ENCODE data around the gene MICAL3.

MICAL3 gene

DNA sequence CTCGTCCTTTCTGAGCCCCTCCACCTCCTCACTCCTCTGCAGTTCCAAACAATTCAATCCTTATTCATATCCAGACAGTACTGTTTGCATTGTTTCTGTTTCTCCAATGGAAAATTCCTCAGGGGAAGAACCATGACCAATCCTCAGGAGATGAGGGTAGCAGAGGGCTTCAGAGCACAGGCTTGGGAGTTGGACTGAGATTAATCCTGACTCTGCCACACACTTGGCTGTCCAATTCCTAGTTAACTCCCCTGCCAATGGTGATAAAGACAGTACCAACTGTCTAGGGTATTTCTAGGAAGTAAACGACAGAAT, 58.0 kb downstream of the MICAL3 start:
- no peak for DNase-seq

DNA sequence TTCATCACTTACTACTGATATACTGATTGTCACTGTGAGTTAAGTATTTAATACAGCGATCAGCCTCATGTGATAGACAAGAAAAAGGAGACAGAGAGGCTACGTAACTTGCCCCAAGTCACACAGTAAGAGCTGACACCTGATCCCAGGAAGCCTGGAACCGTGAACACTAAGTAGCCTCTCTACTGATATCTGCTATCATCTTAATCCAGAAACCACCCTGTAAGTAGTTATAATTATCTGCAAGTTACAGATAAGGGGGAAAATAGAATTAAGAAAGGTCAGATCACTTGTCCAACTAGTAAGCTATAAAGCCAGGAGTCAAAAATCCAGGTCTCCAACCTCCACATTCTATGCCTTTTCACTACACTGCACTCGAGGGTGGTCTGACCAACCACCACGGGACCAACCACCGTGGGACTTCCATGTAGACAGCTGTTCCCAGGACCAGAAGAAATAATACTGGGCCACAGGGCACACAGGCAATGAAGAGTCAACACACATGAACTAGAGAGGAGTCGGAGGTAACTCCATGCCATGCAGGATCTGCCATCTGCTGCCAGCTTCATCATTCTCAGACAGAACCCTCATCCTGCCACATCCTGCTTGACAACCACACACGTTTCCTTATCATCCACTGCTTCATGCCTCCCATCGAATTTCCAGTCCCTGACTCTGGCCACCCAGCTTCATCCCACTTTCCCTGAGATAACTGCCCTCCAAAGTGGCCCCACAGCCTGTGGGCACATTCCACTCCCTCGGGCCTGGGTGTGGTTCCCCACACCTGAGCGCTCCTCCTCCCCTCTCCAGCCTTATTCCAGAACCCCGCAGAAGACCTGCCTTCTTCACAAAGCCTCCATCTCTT, 58.6 kb downstream of the MICAL3 start:
- no peak for DNase-seq

DNA sequence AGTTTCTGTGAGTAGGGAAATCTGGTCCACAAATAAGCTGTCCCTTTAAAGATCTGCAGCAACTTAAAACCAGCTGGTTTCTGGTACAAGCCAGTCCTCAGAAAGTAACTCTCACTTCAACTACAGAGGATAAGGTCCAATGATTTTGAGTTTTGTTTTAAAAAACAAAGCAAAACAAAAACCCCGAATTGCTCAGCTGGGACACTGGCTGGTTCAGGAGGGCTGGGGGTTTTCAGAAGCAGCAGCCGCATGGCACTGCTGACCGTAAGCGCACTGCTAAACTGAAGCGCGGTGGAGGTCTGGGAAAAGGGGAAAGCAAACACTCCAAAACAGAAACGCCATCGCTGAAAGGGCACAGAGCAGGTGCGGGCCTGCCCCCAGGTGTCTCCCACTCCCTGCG, 59.7 kb downstream of the MICAL3 start:
- no peak for DNase-seq

DNA sequence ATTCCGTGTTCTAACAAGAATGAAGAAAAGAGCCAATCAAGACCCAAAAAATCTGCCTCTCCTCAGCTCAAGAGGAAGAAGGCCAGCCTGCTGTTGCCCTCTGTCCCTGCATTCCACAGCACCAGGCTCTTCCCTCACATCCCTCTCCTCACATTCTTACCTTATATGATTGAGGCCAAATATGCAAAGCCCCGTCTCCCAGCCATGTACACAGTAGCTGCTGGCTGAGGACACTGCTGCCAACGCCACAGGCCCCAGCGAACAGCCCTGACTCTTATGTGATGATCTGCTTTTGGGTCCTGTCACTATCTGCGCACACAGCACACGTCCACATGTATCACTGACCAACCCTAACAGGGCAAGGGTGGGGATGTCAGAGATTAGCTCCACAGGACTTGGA, 60.2 kb downstream of the MICAL3 start:
- no peak for DNase-seq

DNA sequence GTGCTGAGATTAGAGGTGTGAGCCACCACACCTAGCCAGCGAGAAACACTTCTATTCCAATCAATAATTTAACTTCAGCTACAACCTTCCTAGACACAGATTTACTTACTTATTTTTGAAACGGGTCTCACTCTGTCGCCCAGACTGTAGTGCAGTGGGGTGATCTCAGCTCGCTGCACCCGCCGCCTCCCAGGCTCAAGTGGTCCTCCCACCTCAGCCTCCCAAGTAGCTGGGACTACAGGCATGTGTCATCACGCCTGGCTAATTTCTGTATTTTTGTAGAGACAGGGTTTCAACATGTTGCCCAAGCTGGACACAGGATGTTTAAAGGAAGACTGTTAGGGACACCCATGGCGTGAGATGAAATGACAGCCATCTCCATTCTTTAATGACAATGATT, 61.3 kb downstream of the MICAL3 start:
- DNase-seq = no peak

DNA sequence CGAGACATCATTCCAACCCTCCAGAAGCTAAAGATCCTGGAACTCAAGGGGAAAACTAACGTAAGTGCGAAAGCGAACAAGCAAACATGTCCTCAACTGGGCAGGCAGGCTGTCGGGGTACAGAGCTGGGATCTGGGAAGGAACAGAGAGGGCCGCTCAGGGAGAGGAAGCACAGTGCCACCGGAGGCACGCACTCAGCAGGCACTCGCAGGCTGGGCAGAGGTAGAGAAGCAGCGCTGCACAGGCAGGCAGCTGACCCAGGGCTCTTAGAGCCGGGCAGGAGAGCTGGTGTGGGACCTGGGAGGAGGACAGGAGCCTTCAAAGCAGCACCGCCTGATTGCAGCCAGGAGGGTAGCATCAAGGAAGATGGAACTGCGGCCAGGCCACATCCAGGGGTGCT, 62.2 kb downstream of the MICAL3 start:
- no peak for DNase-seq

DNA sequence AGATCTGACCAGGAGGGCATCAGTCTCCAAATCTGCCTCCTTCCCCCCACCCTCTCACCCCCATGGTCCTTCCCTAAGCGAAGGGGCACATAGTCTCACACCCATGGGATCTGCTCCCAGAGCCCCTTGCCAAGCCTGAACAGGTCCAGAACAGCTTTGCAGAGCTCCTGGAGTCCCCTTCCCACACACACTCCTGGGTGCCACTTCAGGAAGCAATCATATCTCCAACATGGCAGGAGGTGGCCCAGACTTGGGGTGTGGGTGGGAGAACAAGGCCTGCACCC, 63.0 kb downstream of the MICAL3 start:
- DNase-seq = no peak

DNA sequence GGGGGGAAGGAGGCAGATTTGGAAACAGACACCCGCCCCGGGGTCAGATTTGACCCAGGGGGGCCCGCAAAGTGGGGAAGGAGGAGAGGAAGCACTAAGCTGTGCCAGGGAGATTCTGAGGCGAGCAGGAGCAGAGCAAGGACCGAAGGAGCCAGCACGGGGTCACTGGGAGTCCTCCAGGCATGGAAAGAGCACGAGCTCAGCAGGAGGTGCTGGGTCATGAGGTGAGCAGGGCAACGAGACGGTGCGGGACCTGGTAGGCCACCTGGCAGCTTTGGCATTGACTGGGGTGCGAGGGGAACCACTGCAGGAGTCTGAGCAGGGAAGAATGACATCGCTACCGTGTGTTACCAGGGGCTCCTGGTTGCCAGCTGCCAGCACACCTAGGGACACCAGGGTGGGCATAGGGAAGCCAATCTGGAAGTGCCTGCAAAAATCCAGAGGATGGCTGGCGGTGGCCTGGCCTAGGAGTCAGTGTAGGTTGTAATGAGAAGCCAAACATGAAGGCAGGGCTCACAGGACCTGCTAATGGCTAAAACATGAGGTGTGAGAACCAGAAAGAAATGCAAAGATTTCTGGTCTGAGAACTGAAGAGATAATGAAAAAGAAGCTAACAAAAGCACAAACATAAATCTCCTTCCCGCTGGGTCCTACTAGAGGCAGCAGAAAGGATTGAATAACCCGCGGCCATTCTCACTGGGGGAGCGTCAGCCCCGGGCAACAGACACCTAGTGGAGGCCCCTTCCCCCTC, 63.5 kb downstream of the MICAL3 start:
- no peak for DNase-seq

DNA sequence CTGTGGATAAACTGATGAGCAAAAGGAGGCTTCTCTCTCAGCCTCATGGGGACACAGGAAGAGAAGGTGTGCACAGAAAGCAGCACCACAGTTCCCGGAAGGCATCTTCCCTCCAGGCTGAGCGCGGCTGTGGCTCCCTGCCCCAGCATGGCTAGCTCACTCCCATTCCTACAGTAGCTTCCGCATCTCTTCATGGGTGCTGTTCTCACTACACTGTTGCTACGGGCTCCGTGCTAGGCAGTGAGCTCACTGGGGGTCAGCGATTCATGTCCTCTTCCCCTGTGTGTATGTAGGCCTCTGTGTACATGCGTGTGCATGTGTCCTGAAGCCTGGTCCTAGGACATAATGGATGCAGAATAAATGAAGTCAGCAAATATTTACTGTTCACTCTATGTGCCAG, 64.3 kb downstream of the MICAL3 start:
- no peak for DNase-seq

DNA sequence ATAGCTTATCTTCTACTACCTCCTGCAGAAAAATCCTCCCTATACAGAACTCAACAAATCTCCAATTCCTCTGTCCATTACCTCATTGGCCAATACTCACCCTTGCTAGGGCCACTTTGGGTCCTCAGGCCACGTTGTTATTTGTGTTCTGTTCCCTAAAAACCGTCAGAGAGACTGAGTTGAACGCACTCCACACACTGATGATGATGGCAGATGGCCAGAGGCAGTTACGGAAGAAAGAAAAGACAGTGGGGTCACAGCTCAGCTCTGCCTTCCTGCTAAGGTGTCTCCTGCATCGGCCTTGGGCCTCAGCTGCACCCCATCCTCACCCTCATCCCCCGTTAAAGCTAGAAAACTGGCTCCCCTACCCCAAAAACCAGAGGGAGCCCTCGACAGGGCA, 66.2 kb downstream of the MICAL3 start:
- no peak for DNase-seq

DNA sequence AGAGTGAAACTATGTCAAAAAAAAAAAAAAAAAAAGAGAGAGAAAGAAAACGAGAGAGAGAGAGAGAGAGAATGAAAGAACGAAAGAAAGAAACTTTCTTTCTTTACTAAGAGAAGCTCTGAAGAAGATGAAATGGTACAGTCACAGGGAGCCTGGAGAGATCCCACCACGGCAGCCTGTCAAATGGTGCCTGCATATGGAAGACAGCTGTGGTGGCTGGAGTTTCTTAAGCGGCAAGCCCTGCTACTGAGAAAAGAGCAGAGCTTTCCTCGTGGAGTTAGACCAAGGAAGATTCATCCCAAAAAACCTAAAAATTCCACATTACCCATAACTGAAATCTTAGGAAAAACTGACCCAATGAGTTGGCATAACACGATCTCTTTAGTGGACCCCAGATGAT, 66.7 kb downstream of the MICAL3 start:
- no peak for DNase-seq

DNA sequence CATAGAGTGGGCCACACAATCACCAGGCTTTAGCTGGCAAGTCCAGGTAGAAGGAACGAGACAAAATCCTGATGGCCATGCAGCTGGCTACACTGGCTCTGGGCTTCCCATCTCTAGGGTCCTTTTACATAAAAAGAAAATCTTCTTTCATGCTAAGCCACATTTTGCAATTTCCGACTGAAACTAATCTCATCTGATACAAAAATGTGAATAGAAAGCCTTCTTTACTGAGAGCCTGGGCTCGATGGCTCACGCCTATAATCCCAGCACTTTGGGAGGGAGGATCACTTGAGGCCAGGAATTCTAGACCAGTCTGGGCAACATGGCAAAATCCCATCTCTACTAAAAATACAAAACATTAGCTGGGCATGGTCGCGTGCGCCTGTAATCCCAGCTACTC, 67.2 kb downstream of the MICAL3 start:
- no peak for DNase-seq

DNA sequence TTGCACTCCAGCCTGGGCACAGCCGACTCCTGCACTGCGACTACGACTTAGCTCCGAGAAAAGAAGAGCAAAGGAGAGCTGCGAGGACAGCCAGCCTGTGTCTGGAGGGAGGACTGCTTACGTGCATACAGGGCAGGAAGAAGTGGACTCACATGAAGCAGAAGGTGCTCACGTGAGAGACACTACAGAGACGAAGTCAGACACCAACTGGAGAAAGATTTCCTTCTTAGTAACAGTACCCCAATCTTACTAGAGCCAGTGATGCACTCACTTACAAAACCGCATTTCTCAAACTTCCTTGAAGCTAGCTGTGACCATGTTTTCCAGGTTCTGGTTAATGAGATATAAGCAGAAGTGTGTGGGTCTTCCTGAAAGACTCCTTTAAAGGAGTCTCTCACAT, 67.7 kb downstream of the MICAL3 start:
- no peak for DNase-seq

DNA sequence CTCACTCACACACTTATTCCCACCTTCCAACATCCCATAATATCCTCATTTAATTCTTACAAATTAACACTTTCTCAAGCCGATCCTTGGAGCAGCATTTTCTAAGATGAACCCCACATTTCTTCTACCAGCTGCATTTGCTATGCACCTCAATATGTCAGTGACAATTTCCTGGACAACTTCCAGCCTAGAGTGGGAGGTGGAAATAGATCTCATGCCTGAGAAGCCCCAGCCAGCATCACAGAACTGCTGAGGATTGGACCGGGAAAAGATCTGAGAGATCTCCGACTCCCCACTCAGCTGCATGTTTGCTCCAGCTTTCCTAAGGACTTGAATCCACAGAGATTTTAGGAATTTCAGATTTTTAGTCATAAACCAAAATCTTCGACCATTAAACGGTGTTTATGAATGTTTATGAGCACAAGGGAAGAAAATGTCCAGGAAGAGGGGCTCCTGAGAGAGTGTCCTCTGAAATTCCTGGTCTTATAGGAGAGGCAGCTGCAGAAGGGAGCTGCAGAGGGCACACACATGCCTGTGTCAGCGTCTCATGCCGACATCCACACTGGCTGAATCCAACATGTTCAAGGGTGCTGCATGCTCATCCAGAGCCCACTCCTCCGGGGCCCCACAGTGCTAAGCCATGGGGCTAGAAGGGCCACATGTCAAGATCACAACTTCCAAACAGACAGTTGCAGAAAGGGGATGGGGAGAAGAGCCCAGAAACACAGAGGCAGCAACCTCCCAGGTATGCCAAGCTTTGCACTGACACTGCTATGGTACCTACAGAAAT, 68.6 kb downstream of the MICAL3 start:
- DNase-seq = no peak

DNA sequence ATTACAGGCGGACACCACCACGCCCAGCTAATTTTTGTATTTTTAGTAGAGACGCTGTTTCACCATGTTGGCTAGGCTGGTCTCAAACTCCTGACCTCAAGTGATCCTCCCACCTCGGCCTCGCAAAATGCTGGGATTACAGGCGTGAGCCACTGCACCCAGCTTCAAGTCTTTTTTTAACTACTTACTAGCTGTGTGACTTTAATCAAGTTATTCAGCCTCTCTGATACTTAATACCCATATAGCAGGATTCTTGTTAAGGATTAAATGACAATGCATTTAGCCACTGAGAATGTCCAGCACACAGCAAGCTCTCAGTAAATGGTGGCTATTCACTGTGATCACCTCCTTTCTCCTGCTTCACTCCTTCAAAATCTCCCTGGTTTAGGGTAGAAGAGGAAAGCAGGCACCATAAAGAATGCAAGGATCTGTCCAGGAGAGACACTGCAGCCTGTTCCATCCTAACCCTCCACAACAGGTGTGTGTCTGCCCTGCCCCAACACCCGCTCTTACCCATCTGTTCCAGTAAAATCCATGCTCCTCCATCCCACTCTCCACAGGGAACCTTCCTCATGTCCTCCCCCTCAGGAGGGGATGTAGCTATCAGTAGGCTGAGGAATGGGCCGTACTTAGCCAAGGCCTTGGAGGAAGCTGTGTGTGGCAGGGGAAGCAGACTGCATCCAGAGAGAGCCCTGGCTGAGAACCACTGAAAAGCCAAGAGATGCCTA, 69.3 kb downstream of the MICAL3 start:
- no peak for DNase-seq

DNA sequence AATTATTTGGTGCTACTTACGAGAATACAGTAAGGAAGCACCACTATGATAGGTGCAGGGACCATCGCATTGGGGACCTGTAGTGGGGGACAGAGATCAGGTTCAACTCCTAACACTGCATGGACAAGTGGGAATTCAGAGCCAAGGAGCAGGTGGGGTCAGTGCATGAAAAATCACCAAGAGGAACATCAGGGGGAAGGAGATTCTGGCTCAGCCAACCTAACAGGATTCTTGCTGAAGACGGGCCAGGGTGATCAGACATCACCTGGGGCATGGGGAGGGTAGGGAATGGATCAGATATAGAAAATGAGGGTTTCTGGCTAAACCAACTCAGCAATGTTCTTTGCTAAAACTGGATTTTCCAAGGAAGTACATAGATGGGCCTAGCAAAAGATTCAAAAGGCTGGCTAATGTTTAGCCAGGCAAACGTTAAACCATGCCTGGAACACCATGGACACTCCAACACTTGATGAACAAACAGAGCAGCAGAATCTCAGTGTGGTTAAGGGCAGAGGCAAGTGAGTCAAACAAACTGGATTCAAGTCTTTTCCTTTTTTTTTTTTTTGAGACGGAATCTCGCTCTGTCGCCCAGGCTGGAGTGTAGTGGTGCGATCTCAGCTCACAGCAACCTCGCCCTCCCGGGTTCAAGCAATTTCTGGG, 70.0 kb downstream of the MICAL3 start:
- DNase-seq = no peak

DNA sequence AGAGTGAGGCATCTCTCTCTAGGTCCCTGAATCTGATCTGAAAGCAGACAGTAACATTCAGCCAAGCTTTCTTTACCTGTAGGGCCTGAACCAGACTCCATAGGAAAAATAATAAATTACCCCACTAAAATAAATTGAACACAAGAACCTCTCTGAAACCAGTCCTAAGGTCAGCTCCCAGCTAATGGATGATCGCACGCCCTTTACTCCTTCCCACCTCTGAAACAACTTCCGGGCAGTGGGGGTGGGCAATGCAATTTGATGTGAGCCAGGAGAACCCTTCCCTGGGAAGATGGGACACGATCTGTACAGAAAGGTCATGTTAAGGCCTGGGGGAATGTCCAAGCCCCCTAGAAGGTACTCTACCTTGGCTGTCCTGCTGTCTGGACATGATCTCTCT, 71.2 kb downstream of the MICAL3 start:
- no peak for DNase-seq

DNA sequence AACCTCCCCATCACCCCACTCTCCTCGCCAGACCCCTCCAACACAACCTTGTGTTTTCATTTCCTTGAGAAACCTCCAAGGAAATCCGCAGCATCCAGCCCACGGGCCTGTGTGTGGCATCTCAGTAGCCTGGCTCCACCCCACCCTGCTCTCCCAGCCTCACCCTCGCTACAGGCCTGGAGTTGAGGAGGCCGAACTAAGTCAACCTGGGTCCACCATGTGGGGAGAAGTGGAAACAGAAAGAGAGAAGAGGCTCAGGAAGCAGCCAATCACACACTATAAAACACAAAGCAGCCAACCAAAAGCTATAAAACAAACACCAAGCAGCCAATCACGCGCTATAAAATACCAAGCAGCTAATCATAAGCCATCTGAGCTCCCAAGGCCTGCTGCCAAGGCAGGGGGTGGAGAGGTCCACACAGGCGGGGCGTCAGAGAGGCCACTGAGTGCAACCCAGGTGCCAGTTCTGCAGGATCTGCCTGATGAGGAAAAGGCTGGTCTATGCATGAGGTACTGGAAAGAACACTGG, 72.0 kb downstream of the MICAL3 start:
- no peak for DNase-seq

DNA sequence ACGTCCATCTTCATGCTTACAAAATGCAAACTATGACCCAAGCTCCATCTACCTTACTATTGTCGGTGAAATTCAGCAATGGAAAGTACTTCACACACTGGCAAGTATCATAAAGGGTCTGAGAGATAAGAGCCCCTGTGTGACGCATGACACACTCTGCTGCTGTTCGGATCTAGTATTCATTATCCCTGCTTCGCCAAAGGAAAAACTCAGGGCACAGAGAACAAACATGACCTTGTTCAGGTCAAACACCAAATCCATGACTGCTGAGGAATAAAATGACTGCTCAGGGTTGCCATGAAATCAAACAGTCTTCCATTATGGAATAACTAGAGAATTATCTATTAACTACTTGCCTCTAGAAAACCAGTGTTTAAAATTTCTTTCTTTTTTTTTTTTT, 73.0 kb downstream of the MICAL3 start:
- no peak for DNase-seq

DNA sequence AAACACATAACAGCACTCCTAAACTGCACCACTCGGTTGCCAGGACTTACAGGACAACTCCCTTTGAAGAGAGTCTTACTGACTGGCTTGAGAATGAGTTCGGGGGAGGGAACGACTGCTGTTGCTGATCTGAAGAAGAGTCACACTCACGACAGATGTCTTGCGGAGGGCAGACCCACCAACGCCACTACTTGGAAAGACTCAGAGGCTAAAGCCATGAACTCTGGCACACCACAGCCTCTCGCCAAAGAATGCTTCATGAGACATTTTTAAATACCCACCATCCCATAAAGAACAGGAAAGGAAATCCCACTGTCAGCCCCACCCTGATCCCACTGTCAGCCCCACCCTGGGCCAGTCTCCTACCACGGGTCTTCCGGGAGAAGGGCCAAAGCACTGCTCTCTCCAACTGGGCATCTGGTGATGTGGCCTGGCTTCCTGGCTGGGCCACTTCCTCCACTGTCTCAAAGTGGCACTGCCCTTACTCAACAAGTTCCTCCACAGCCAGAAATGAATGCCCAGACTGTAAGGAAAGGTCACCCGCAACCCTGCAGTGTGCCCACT, 73.6 kb downstream of the MICAL3 start:
- DNase-seq = no peak

DNA sequence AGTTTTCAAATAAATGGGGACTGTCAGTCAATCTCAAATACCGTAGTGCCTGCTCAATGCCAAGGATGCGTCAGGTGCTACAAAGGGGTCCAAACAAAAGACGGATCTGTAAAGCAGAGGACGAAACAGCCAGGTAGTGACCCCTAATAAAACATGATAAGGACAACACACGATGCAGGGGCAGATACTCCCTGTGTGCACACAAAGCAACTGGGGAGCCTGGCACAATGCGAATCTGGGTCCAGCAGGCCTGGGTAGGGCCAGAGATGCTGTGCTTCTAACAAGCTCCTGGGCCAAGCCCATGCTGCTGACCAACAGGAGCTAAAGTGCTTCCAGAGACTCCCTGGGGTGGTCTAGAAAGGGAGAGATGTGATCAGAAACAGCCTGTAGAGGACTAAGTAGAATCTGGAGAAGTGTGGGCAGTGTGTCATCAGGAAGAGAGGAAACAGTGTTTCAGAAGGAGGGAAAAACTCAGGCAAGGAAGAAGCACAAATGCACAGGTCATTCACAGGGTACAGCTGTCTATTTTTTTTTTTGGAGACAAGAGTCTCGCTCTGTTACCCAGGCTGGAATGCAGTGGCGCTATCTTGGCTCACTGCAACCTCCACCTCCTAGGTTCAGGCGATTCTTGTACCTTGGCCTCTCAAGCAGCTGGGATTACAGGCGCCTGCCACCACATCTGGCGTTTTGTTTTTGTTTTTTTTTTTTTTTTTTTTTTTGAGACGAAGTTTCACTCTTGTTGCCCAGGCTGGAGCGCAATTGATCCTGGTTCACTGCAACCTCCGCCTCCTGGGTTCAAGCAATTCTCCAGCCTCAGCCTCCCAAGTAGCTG, 74.5 kb downstream of the MICAL3 start:
- DNase-seq = no peak

Measured in activated CD4-positive, CD25-positive, alpha-beta regulatory T cell (primary cell).